H9 (cell line): ENCODE data around the gene NPAS3. TPM values are rescaled to one million over a fixed set of nuclear protein-coding genes. Genes with fewer than 3 reads are reported as not detected.

Experiments
- DNase-seq: peaks from one replicate; pipeline ENCODE4 v3.0.0-alpha.2; 2017
- H2AFZ ChIP-seq: one replicate; pipeline ENCODE4 v1.6.1; 2013; ENCODE audit warnings: mild to moderate bottlenecking, low read length, control low read depth, moderate library complexity
- H2AK5ac ChIP-seq: 2 replicates; pipeline ENCODE4 v1.6.1; 2013; ENCODE audit warnings: low read length, control low read depth, mixed read lengths; ENCODE audit not compliant: insufficient read length
- H2BK120ac ChIP-seq: one replicate; pipeline ENCODE4 v1.6.1; 2013; ENCODE audit warnings: low read depth, mild to moderate bottlenecking, low read length, control low read depth, inconsistent platforms; ENCODE audit not compliant: poor library complexity, severe bottlenecking
- H2BK12ac ChIP-seq: 2 replicates; pipeline ENCODE4 v1.6.1; 2013; ENCODE audit warnings: low read length, control low read depth, mixed read lengths, low read depth; ENCODE audit not compliant: insufficient read length
- H2BK15ac ChIP-seq: 2 replicates; pipeline ENCODE4 v1.6.1; 2013; ENCODE audit warnings: low read depth, low read length, control low read depth
- H2BK20ac ChIP-seq: one replicate; pipeline ENCODE4 v1.6.1; 2013; ENCODE audit warnings: low read depth, mild to moderate bottlenecking, low read length, control low read depth, inconsistent platforms; ENCODE audit not compliant: poor library complexity, severe bottlenecking
- H2BK5ac ChIP-seq: 2 replicates; pipeline ENCODE4 v1.6.1; 2013; ENCODE audit warnings: low read length, control low read depth, mixed read lengths; ENCODE audit not compliant: insufficient read length
- H3K14ac ChIP-seq: 2 replicates; pipeline ENCODE4 v1.6.1; 2013; ENCODE audit warnings: low read length, control low read depth; ENCODE audit not compliant: insufficient read depth
- H3K18ac ChIP-seq: 2 replicates; pipeline ENCODE4 v1.6.1; 2013; ENCODE audit warnings: low read depth, mild to moderate bottlenecking, mixed read lengths, low read length, control low read depth; ENCODE audit not compliant: insufficient read length
- H3K23ac ChIP-seq: 2 replicates; pipeline ENCODE4 v1.6.1; 2013; ENCODE audit warnings: low read length, control low read depth, mixed read lengths, low read depth; ENCODE audit not compliant: insufficient read length
- H3K23me2 ChIP-seq: 2 replicates; pipeline ENCODE4 v1.6.1; 2013; ENCODE audit warnings: low read depth, mild to moderate bottlenecking, mixed read lengths, low read length, control low read depth; ENCODE audit not compliant: insufficient read length, poor library complexity, severe bottlenecking
- H3K27ac ChIP-seq: 2 replicates; pipeline ENCODE4 v1.5.1; 2013; ENCODE audit warnings: low read length, control low read depth, mixed read lengths, low read depth; ENCODE audit not compliant: insufficient read length
- H3K27me3 ChIP-seq: 2 replicates; pipeline ENCODE4 v1.6.1; 2013; ENCODE audit warnings: low read length, control low read depth, inconsistent platforms; ENCODE audit not compliant: insufficient read depth
- H3K4ac ChIP-seq: 2 replicates; pipeline ENCODE4 v1.6.1; 2013; ENCODE audit warnings: low read depth, mild to moderate bottlenecking, control low read depth, inconsistent platforms, low read length, moderate library complexity
- H3K4me1 ChIP-seq: 2 replicates; pipeline ENCODE4 v1.6.1; 2013; ENCODE audit warnings: low read length, control low read depth, inconsistent platforms; ENCODE audit not compliant: insufficient read depth
- H3K4me2 ChIP-seq: 2 replicates; pipeline ENCODE4 v1.6.1; 2013; ENCODE audit warnings: low read length, control low read depth, mixed read lengths; ENCODE audit not compliant: insufficient read length, insufficient read depth
- H3K56ac ChIP-seq: 2 replicates; pipeline ENCODE4 v1.6.1; 2013; ENCODE audit warnings: low read depth, mild to moderate bottlenecking, mixed read lengths, low read length, control low read depth; ENCODE audit not compliant: insufficient read length
- H3K79me1 ChIP-seq: 2 replicates; pipeline ENCODE4 v1.6.1; 2013; ENCODE audit warnings: low read depth, mild to moderate bottlenecking, moderate library complexity, low read length, control low read depth, inconsistent platforms; ENCODE audit not compliant: insufficient read depth, poor library complexity, severe bottlenecking
- H3K79me2 ChIP-seq: 2 replicates; pipeline ENCODE4 v1.6.1; 2013; ENCODE audit warnings: low read length, control low read depth, inconsistent platforms; ENCODE audit not compliant: insufficient read depth
- H3K9ac ChIP-seq: 2 replicates; pipeline ENCODE4 v1.6.1; 2013; ENCODE audit warnings: low read length, control low read depth, mixed read lengths; ENCODE audit not compliant: insufficient read length; ENCODE audit errors: extremely low read depth
- H3K9me3 ChIP-seq: one replicate; pipeline ENCODE4 v1.6.1; 2013; ENCODE audit warnings: low read depth, low read length, inconsistent platforms; ENCODE audit not compliant: control insufficient read depth
- H3T11ph ChIP-seq: one replicate; pipeline ENCODE4 v1.6.1; 2013; ENCODE audit warnings: mild to moderate bottlenecking, low read length, control low read depth, inconsistent platforms
- H4K20me1 ChIP-seq: one replicate; pipeline ENCODE4 v1.6.1; 2013; ENCODE audit not compliant: control insufficient read depth, insufficient read length, insufficient read depth
- H4K5ac ChIP-seq: 2 replicates; pipeline ENCODE4 v1.6.1; 2013; ENCODE audit warnings: low read depth, mild to moderate bottlenecking, mixed read lengths, low read length, control low read depth; ENCODE audit not compliant: insufficient read length
- H4K8ac ChIP-seq: replicated peaks from 2 replicates; pipeline ENCODE4 v1.6.1; 2013; ENCODE audit warnings: low read length, control low read depth, mixed read lengths, low read depth; ENCODE audit not compliant: insufficient read length
- H4K91ac ChIP-seq: 2 replicates; pipeline ENCODE4 v1.6.1; 2013; ENCODE audit warnings: low read depth, mild to moderate bottlenecking, moderate library complexity, mixed read lengths, low read length, control low read depth; ENCODE audit not compliant: insufficient read length
- H3K27ac Mint-ChIP-seq, 3 experiments: 2 replicates in 2 of 3; 3 replicates in 1 of 3; pipeline ENCODE4 v1.8.0; 2020 to 2021; ENCODE audit warnings: mixed read lengths in 3 of 3, mild to moderate bottlenecking in 1 of 3, moderate library complexity in 1 of 3
- H3K27me3 Mint-ChIP-seq: 2 replicates; pipeline ENCODE4 v1.8.0; 2021; ENCODE audit warnings: low read depth, mild to moderate bottlenecking, moderate library complexity, mixed read lengths
- H3K36me3 Mint-ChIP-seq, 3 experiments: 2 replicates in 2 of 3; 3 replicates in 1 of 3; pipeline ENCODE4 v1.8.0; 2020 to 2021; ENCODE audit warnings: low read depth in 3 of 3, mixed read lengths in 3 of 3; ENCODE audit not compliant: insufficient read depth in 1 of 3
- H3K4me1 Mint-ChIP-seq, 2 experiments: 2 replicates each; pipeline ENCODE4 v1.8.0; 2020; ENCODE audit warnings: mixed read lengths in 2 of 2
- H3K4me3 Mint-ChIP-seq, 2 experiments: 2 replicates in 1 of 2; 3 replicates in 1 of 2; pipeline ENCODE4 v1.8.0; 2020 to 2021; ENCODE audit warnings: mild to moderate bottlenecking in 2 of 2, mixed read lengths in 2 of 2, moderate library complexity in 1 of 2
- H3K9me3 Mint-ChIP-seq, 2 experiments: 2 replicates in 1 of 2; 3 replicates in 1 of 2; pipeline ENCODE4 v1.8.0; 2020; ENCODE audit warnings: mild to moderate bottlenecking in 2 of 2, mixed read lengths in 2 of 2, moderate library complexity in 1 of 2
- CTCF ChIP-seq: fragments of 200-600 bp; sonication (generic); conservative IDR thresholded peaks from 3 replicates; pipeline ENCODE4 v1.8.0; 2021; ENCODE audit warnings: antibody characterized with exemption, mild to moderate bottlenecking
- WGBS: extraction: QIAGEN DNeasy Blood & Tissue Kit; methylation state at CpG from one replicate; pipeline ENCODE4 v1.1.7; 2013; ENCODE audit warnings: missing lambda C conversion rate, low lambda C conversion rate, mixed read lengths; ENCODE audit not compliant: insufficient read length; ENCODE audit errors: extremely low coverage; 5-methylcytosine and 5-hydroxymethylcytosine counted together
- total RNA-seq: library from RNA; stranded (reverse); gene quantifications from 2 replicates; pipeline ENCODE4 v1.2.1, GENCODE V29; 2021

NPAS3 gene
- total RNA-seq, 1 experiment from 2014 or later: 0.17 TPM

GRCh38 chr14:33660248-33660647 lies 721.6 kb downstream of the NPAS3 start:
- H2BK12ac ChIP-seq: no peak overlapping the region
- peaks cover 10 to 12% of the 10 kb centered on the region in 2 experiments for H3K4me1 Mint-ChIP-seq
- H3K4me3 Mint-ChIP-seq: no peak overlapping the region
- H3K18ac ChIP-seq: no peak overlapping the region
- no peak overlapping the region for H3K23ac ChIP-seq
- no peak overlapping the region for H2AFZ ChIP-seq
- H3K4ac ChIP-seq: no peak overlapping the region
- no peaks in the 10 kb centered on the region for H4K20me1 ChIP-seq
- H3K79me2 ChIP-seq: no peaks in the 10 kb centered on the region
- no peaks in the 10 kb centered on the region for H3K79me1 ChIP-seq
- H3T11ph ChIP-seq: no peak overlapping the region
- H2BK120ac ChIP-seq: no peak overlapping the region
- no peaks in the 10 kb centered on the region for H3K27me3 ChIP-seq
- H2BK15ac ChIP-seq: no peak overlapping the region
- no peak overlapping the region for H4K5ac ChIP-seq
- H3K27ac Mint-ChIP-seq: no peak overlapping the region
- H3K14ac ChIP-seq: no peak overlapping the region
- H3K9me3 ChIP-seq: no peaks in the 10 kb centered on the region
- WGBS: no CpG with 5 or more reads among the region's 3 CpGs
- H3K9me3 Mint-ChIP-seq: peaks cover 18 to 20% of the 10 kb centered on the region in 2 experiments
- H3K27ac ChIP-seq: no peak overlapping the region
- no peak for DNase-seq
- TF ChIP-seq CTCF: no peak
- H2BK5ac ChIP-seq: no peak overlapping the region
- no peaks in the 10 kb centered on the region for H3K4me1 ChIP-seq
- H3K9ac ChIP-seq: no peak overlapping the region
- H3K36me3 Mint-ChIP-seq: peaks cover 7 to 17% (median 12%) of the 10 kb centered on the region in 3 experiments; a peak in 5 of 7 replicates
- H4K91ac ChIP-seq: no peak overlapping the region
- no peaks in the 10 kb centered on the region for H3K23me2 ChIP-seq
- no peak overlapping the region for H2AK5ac ChIP-seq
- no peak overlapping the region for H4K8ac ChIP-seq
- H2BK20ac ChIP-seq: no peak overlapping the region
- H3K56ac ChIP-seq: no peak overlapping the region
- no peak overlapping the region for H3K4me2 ChIP-seq
- H3K27me3 Mint-ChIP-seq: no peaks in the 10 kb centered on the region
